AG08396 (cell line): Measurements from ENCODE around the gene LIG1.

Experiments
- DNase-seq: peaks from one replicate; pipeline ENCODE4 v3.0.0; 2012; ENCODE audit warnings: low spot score, mixed read lengths

LIG1 gene

DNA sequence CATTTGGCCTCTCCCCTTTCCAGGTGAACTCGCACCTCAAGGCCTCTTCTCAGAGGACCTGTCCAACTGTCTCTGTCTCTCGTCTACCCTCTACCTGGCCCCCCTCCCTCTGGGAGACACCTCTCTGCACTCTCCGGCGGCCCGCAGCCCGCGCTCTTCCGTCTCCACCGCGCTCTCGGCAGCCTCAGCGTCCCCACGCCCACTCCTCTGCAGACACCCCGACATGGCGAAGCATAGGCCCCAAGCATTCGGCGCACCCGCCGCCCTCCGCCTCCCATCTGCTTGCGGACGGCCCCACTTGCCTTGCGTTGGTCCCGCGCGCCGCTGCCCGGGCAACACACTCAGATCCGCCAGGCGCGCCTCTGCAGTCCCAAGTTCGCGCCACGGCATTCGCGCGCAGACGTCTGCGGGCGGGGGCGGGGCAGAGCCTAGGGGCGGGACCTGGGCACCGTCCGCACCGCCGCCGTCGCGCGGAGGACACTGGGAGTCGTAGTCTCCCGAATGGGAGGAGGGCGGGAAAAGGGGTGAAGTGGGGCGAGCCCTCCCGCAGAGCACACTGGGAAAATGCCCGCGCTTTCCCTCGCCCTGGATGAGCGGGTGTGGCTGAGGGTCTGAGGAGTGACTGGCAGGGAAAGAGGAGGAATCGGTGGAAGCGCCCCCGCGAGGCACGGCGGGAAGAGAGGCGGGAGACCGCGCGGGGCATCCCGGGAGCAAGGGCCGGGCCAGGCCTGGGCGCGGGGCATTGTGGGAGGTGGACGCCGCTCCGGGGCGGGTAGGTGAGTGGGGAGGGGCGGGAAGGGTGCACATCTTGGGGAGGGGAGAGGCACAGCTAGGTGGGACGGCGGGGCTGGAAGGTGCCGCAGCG lies at the start of gene LIG1, which contains the start of gene ZSWIM9:
Gene LIG1, minus strand, starts transcription at position 406 of the 865 bp plus-strand sequence. CDS start 4,778 bp downstream, outside the sequence.
Gene ZSWIM9, plus strand, starts transcription at position 742 of the 865 bp plus-strand sequence. CDS start 1,123 bp downstream, outside the sequence.
- peak; percentile 98 for DNase-seq

DNA sequence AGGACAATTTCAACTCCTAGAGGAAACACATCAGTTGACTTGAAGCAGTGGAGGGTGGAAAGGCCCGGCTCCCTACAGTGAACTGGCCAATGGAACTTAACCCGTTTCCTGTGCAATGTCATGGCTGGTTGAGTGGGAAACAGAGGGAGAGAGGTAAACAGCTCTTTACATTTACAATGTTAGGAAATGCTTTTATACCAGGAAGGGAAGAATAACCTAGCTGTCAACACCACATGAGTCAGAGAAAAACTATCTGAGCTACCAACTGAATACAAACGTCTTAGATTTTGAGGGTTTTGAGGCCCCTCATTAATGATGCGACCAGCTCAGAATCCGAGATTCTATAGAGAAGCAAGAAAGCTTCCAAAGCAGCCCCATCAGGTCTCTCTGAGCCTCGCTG lies 48.9 kb upstream of the LIG1 start:
- DNase-seq: no peak

DNA sequence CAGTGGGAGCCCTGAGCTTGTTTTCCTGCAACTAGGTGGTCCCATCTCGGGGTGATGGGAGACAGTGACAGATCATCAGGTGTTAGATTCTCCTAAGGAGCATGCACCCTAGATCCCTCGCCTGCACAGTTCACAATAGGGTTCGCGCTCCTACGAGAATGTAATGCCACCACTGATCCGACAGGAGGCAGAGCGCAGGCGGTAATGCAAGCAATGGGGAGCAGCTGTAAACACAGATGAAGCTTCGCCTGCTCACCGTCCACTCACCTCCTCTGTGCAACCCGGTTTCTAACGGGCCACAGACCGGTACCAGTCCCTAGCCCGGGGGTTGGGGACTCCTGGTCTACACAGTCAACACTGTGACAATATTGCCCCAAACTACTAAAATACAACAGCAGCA lies 46.8 kb upstream of the LIG1 start:
- DNase-seq: no peak

DNA sequence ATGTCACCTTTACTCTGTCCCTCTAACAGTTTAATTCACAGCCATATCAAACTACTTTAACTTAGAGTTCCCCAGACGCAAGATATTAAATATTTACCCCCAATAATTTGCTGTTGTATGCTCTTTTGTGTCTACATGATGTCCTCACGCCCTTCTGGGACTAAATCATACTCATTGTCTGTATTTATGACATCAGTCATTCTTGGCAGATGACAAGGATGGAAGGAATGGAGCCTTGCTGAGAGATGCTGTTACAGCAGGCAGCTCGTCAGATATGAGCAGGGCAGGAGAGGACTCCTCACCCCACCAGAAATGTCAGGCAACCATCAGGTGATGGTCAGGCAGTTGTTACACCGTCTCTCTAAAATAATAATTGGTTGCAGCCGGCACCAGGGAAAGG lies 43.8 kb upstream of the LIG1 start:
- no peak for DNase-seq

DNA sequence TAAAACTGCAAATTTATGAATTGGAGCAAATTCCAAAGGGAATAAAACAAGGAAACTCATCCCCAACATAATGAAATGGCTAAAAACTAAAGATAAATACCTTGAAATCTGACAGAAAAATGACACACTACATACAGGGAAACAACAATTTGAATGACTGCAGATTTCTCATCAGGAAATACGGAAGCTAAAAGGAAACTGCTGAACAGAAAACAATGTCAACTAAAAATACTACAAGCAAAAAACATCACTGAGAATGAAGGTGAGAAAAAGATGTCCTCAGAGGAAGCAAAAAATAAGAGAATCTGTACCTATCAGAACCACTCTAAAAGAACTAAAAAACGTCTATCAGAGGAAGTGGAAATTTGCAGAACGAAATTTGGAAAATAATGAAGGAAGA lies 39.9 kb upstream of the LIG1 start:
- DNase-seq: no peak

DNA sequence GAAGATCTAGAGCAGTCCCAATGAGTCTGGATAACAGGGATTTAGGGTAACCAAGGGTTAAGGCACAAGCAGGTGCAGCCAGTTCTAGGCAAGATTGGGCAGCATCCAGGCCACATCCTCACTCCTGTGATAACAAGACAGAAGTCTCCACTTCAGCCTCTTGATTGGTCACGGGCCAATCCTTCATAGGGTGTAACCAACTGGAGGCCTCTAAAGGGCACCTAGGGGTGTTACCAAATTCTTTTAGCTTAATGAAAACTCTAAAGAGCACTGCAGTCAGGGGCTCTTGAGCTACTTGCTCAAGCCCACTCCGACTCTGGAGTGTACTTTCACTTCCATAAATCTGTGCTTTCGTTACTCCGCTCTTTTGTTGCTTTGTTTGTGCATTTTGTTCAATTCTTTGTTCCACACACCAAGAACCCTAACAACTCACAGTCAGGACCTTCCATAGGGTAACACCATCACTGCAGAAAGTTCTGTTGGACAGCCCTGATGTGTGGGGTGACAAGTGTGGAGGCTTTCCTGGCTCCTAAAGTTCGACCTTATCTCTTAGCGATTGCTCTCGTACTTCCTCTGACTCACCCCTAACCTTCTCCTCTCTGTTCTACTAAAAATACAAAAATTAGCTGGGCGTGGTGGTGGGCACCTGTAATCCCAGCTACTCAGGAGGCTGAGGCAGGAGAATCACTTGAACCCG lies 36.4 kb upstream of the LIG1 start:
- no peak for DNase-seq

DNA sequence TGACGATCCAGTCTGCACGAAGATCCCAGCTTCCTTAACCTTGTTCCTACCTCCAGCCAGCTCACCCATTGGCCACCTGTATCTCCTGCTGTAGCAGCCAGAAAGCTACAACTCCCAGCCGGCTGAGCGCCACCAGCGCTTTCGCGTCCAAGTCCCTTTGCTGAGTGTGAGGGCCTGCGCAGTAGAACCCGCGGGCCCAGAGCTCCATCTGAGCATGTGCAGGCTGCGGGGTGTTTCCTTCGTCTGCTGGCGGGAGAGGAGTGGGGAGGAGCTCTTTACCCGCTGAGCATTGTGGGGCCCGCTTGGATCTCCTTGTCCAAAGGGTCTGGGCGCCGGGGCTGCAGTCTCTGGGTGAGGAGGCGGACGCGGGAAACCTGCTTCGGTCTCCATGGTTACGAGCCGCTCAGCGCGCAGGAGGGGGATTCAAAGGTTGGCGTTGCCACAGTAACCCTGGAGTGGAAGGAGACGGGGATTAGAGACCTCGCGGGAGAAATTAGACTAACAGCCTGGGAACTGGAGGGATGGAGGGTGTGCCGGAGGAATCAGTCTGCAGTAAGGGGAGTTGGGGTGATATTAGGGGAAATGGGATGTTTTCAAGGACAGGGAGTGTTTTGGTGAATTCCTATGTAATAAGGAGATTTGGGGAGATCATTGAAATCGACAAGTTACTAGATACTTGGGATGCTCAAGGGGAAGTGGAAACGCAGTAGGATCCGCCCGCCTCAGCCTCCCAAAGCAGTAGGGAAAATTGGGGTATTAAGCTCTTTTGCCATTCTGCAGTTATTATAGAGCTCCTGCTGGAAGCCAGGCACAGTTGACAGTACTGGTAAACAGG lies 33.9 kb upstream of the LIG1 start:
- peak; percentile 96 for DNase-seq

DNA sequence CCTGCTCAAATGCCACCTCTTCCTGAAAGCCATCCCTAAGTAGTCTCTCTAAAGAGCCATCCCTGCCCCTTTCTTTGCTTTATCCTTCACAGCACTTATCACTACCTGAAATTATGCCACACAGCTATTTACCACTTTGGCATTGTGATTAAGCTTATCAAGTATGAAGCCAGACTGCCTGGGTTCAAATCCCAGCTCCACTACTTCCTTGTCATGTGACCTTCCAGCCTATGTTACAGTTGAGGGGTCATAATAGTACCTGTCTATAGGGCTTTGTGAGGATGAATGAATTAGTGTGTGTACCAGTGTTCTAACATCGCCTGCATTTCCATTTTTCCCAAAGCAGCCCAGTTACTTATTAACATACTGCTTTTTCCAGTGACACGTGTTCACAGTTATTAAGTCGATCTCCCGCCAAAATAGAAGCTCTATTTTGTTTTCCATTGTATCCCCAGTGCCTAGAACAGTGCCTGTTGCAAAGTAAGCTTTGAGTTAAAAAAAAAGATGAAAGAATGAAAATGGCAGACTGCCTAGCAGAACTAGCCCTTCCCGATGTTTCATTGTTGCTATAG lies 33.2 kb upstream of the LIG1 start:
- DNase-seq: no peak

DNA sequence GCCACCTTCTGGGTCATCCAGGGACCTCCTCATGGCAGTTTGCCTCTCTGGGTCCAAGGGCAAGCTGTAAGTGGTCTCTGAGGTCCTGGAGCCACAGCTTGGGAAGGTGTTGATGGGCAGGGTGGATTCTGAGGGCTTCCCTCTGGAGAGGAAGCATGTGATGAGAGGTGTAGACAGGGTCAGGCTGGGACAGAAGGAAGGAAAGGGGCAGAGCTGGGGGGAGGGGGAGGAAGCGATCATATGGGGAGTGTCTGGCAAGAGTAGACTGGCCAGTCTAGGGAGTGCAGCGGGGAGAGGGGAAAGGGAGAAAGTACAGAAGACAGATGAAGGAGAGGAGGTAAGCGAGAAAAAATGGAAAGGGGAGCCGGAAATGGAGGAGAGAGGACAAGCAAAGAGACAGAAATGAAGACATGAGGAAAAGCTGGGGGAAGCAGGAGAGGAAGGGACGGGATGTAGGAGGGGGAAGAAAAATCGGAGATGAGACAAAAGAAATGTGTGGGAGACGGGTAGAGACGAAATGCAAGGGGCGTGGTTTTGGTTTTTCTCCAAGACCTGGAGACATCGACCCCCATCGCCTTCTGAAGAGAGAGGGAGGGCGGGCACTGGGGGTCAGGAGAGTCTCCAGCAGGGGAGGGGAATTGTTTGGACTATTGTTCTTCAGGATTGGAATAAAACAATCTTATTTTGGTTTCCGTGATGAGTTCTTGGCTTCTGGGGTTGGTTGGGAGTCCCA lies 27.0 kb upstream of the LIG1 start:
- DNase-seq: no peak

DNA sequence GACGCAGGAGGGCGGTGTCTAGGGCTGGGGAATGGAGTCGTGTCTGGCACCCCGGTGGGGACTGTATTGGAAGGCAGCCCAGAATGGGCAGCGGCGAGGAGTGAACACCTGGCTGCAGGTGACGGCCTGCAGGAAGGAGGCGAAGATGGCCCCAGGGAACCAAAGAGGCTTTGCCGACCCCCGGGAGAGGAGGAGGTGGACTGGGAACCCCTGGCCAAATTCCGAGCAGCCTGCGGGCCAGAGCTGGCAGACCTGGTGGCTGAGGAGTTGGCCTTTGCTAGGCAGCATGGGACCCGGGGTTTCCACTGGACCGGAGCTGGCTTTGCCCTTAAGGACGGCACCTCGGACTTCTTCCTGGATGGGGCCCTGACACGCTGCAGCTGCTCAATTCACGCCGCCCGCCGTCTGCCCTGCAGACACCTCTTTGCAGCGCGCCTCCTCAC lies 26.2 kb upstream of the LIG1 start:
- DNase-seq: no peak

DNA sequence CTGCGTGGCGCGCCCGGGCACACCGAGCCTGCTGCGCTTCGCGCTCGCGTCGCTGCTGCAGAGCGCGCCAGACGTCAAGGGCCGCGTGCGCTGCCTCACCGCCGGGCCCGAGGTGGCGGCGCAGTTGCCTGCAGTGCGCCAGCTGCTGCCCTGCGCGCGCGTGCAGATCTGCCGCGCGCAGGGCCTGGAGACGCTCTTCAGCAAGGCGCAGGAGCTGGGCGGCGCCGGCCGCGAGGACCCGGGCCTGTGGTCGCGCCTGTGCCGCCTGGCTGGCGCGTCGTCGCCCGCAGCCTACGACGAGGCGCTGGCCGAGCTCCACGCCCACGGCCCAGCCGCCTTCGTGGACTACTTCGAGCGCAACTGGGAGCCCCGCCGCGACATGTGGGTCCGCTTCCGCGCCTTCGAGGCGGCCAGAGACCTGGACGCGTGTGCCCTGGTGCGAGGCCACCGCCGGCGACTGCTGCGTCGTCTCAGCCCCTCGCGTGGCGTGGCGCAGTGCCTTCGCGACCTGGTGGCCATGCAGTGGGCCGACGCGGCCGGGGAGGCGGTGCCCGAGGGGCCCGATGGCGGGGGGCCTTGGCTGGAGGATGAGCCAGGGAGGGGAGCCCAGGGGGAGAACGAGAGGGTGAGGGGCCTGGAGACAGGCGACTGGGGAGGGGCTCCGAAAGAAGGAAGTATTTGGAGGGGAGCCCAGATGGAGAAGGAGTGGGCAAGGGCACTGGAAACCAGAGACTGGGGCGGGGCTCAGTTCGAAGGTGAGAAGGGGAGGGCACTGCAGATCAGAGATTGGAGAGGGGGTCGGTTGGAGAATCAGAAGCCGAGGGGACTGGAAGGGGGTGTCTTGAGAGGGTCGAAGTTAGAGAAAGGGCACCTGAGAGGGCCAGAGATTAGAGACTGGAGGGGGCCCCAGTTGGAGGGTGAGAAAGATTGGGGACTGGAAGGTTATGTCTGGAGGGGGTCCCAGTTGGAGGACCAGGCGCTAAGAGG lies 25.0 kb upstream of the LIG1 start:
- DNase-seq: no peak

DNA sequence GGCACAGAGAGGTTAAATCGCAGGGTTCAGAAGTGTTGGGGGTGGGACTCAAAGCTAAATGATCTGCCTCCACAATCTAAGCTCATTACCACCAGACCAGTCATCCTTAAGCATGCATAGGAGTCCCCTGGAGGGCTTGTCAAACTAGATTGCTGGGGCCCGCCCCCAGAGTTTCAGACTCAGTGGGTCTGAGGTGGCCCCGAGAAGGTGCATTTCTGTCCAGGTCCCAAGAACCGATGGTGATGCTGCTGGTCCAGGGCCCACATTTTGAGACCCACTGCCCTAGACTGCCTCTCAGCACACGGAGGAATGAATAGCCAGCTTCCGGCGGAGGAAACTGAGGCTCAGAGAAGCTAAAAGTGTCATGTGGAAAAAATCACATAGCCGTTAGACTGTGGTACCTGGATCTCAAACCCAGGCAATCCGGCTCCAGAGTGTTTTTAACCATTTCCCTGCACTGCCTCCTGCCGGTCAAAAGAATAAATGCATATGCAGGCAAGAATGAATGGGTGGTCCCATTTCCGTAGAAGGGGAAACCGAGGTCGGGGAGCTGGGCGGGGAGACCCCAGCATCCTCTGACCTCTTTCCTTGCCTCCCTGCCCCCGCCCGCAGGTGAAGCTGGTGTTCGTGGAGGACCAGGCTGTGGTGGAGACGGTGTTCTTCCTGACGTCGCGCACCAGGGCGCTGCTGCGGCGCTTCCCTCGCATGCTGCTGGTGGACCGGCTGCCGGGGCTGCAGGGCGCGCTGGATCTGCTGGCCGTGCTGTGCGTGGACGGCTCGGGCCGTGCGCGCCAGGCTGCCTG lies 24.1 kb upstream of the LIG1 start:
- peak; percentile 57 for DNase-seq

DNA sequence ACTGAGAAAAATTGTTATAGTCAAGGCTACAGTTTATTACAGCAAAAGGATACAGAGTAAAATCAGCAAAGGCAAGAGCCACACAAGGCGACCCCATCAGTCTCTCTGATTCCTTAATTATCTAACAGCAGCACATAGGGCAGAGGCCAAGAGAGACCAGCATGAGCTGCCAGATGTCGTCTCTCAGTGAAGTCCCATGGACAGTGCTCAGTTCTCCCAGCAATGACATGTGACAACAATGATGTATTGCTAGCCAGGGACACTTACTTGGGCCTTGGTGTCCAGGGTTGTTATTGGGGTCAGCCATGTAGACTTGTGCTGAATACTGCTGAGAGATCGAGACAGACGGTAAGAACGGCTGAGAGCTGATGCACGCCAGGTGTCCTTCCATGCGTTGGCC lies 22.6 kb upstream of the LIG1 start:
- no peak for DNase-seq

DNA sequence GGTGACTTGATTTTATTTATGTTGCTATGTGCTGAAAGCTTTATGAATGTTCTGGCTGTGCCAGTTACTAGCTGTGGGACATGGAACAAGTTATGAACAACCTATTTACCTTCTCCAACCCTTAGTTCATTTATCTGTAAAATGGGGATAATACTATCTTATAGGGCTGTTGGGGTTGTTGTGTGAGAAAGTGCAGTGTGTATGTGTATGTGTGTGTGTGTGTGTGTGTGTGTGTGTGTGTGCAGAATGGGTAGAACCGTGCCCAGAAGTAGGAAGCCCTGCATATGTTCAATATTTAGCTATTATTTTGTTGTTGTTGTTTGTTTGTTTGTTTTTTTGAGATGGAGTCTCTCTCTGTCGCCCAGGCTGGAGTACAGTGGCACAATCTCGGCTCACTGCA lies 20.7 kb upstream of the LIG1 start:
- no peak for DNase-seq

DNA sequence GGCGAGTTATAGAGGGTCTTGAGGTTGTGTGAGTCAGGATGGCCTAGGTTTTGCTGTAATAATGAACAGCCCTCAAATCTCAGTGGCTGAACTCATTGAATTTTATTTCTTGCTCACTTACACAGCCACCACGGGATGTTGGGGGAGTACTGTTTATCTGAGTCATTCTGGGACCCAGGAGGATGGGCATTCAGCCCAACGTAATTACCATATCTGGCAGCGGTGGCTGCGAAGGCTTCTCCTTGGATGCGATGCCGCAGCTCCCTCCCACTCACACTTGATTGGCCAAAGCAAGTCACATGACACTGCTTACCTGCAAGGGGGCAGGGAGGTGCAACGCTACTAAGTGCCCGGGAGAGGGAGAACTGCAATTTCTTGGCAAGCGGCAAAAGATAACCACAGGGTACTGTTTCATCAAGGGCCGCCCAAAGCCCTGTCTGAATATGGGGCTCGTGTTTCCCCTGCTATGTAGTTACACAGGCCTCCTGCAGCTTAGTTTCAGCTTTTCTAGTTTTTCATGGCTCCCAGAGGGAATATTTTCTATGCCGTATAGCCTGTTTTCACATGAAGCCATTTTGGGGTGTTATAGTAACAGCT lies 20.2 kb upstream of the LIG1 start:
- peak; percentile 52 for DNase-seq

DNA sequence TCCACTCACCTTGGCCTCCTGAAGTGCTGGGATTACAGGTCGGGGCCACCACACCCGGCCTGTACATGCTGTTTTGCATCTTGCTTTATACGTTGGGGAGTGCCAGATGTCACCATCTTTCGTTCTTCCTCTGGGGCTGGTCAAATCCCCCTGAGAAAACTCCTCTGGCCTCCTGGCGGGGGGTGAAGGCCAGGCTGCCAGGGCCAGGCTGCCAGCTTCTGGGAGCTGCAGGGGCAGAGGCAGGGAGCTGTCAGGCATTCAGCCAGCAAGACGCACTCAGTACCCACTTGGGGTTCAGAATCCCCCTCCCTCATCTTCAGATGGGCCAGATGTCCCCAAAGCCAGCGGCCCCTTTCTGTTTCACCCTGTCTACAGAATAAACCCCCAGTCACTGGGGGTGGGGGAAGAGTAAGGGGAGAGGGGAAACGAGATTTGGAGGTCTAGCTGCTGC lies 16.4 kb upstream of the LIG1 start:
- DNase-seq: no peak

DNA sequence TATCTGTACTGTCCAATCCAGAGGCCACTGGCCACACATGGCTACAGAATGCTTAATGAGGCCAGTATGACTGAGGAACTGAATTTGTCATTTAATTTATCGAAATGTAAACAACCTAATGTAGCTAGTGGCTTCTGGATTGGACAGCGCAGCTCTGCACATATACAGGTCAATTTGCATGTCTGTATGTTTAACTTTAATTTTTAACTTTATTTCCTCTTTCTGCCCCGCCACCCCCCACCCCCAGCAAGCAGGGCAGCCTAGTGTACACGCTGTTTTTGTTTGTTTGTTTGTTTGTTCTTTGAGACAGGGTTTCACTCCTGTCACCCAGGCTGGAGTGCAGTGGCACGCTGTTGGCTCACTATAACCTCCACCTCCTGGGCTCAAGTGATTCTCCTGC lies 15.9 kb upstream of the LIG1 start:
- no peak for DNase-seq

DNA sequence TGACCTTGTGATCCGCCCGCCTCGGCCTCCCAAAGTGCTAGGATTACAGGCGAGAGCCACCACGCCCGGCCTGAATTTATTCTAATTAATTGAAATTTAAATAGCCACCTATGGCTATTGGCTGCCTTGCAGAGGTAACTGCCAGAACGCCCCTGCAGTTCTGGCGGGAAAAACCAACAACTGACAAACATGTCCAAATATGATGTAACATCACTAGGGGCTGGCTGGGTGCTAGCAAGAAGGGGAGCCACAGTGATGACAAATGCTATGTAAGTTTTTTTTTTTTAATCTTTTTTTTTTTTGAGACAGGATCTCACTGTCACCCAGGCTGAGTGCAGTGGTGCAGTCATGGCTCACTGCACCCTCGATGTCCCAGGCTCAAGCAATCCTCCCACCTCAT lies 13.2 kb upstream of the LIG1 start:
- no peak for DNase-seq

DNA sequence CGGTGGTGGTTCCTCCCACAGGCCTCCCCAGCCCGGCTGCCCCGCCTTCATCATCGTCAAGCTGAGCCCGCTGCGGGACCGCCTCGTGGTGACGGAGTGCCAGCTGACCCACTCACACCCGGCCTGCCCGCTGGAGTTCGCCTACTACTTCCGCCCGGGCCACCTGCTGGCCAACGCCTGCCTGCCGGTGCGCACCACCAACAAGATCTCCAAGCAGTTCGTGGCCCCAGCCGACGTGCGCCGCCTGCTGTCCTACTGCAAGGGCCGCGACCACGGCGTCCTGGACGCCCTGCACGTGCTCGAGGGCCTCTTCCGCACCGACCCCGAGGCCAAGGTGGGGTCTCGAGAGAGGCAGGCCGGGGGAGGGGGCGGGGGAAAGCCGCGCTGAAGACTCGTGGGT lies 12.3 kb upstream of the LIG1 start:
- DNase-seq: no peak
